Measurements from ENCODE around the gene CCDC124. TPM values are rescaled to one million over a fixed set of nuclear protein-coding genes. Genes with fewer than 3 reads are reported as not detected.
"Not testable (repeated sequence)": the region's sequence is repeated elsewhere in the genome, so short reads cannot be mapped to it uniquely, and the experiment has no call there.

The CCDC124 gene
- polyA plus RNA-seq, 3 donors, result 29.7 to 66.3 (median 29.7) TPM

DNA sequence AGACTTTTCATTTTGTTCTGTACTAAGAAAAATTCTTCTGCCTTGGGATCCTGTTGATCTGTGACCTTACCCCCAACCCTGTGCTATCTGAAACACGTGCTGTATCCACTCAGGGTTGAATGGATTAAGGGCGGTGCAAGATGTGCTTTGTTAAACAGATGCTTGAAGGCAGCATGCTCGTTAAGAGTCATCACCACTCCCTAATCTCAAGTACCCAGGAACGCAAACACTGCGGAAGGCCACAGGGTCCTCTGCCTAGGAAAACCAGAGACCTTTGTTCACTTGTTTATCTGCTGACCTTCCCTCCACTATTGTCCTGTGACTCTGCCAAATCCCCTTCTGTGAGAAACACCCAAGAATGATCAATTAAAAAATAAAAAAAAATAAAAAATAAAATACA, 13.7 kb upstream of the CCDC124 start:
- H3K27me3 ChIP-seq (ENCODE audit: control insufficient read depth in 2 of 2, insufficient read depth in 2 of 2, low read length in 2 of 2); H3K36me3 Mint-ChIP-seq; H3K27ac ChIP-seq (ENCODE audit: low read depth in 1 of 2, low read length in 2 of 2); H3K9me3 ChIP-seq (replicated peaks in 1 of 2; ENCODE audit: control insufficient read depth in 1 of 2, insufficient read depth in 1 of 2, low read length in 2 of 2); H3K4me1 Mint-ChIP-seq; H3K79me2 ChIP-seq (ENCODE audit: insufficient read depth, low read length); H3K27me3 Mint-ChIP-seq (ENCODE audit: low read depth in 3 of 3); H3K36me3 ChIP-seq (replicated peaks in 1 of 2; ENCODE audit: control insufficient read depth in 1 of 2, insufficient read depth in 2 of 2, low read length in 2 of 2); H3K4me3 Mint-ChIP-seq; H2AFZ ChIP-seq (ENCODE audit: insufficient read depth, low read depth, low read length, poor library complexity, severe bottlenecking); DNase-seq; H3K9ac ChIP-seq (ENCODE audit: insufficient read depth, low read length, poor library complexity, severe bottlenecking); H3K4me3 ChIP-seq (replicated peaks in 1 of 3; ENCODE audit: low read depth in 2 of 3, low read length in 3 of 3); H3K4me2 ChIP-seq (replicated peaks; ENCODE audit: extremely low read depth, low read length, poor library complexity, severe bottlenecking); H3K27ac Mint-ChIP-seq; intact Hi-C loops (cut with micrococcal nuclease); H3K4me1 ChIP-seq (ENCODE audit: control insufficient read depth in 1 of 2, insufficient read depth in 2 of 2, low read length in 2 of 2); H4K20me1 ChIP-seq (ENCODE audit: insufficient read depth, low read length): not testable (repeated sequence)
- H3K9me3 Mint-ChIP-seq, result peaks cover 0 to 26% (median 16%) of the 10 kb centered on the region in 7 donors
- WGBS (ENCODE audit: insufficient coverage), result no CpG with 5 or more reads among the region's 5 CpGs

DNA sequence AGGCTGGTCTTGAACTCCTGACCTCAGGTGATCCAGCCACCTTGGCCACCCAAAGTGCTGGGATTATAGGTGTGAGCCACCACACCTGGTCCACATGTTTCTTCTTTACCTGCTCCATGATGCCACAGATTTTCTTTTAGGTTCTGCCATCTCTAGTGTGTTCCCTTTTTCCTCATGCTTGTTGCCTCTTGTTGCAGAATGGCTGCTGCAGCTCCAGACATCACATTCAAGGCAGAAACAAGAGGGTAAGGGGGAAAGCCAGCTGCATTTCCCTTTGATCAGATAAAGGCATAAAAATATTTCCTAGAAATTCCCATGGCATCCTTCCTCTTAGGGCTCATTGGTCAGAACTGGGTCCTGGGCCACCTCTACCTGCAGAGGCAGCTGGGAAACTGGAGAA, 12.3 kb upstream of the CCDC124 start:
- H3K27ac Mint-ChIP-seq, result no peak overlapping the region
- Histone ChIP-seq H3K4me1 (ENCODE audit: control insufficient read depth in 1 of 2, insufficient read depth in 2 of 2, low read length in 2 of 2) (no peaks in the 10 kb centered on the region), H3K27ac (ENCODE audit: low read depth in 1 of 2, low read length in 2 of 2) (no peak overlapping the region), H3K4me3 (replicated peaks in 1 of 3; ENCODE audit: low read depth in 2 of 3, low read length in 3 of 3) (no peak overlapping the region), H4K20me1 (ENCODE audit: insufficient read depth, low read length) (no peaks in the 10 kb centered on the region), H3K36me3 (replicated peaks in 1 of 2; ENCODE audit: control insufficient read depth in 1 of 2, insufficient read depth in 2 of 2, low read length in 2 of 2) (no peaks in the 10 kb centered on the region), H2AFZ (ENCODE audit: insufficient read depth, low read depth, low read length, poor library complexity, severe bottlenecking) (no peak overlapping the region), H3K9me3 (replicated peaks in 1 of 2; ENCODE audit: control insufficient read depth in 1 of 2, insufficient read depth in 1 of 2, low read length in 2 of 2) (no peaks in the 10 kb centered on the region), H3K27me3 (ENCODE audit: control insufficient read depth in 2 of 2, insufficient read depth in 2 of 2, low read length in 2 of 2) (peaks cover 0 to 2% of the 10 kb centered on the region in 2 donors), H3K4me2 (replicated peaks; ENCODE audit: extremely low read depth, low read length, poor library complexity, severe bottlenecking) (no peak overlapping the region), H3K79me2 (ENCODE audit: insufficient read depth, low read length) (no peaks in the 10 kb centered on the region), H3K9ac (ENCODE audit: insufficient read depth, low read length, poor library complexity, severe bottlenecking) (no peak overlapping the region)
- TF ChIP-seq, protein P1, sequence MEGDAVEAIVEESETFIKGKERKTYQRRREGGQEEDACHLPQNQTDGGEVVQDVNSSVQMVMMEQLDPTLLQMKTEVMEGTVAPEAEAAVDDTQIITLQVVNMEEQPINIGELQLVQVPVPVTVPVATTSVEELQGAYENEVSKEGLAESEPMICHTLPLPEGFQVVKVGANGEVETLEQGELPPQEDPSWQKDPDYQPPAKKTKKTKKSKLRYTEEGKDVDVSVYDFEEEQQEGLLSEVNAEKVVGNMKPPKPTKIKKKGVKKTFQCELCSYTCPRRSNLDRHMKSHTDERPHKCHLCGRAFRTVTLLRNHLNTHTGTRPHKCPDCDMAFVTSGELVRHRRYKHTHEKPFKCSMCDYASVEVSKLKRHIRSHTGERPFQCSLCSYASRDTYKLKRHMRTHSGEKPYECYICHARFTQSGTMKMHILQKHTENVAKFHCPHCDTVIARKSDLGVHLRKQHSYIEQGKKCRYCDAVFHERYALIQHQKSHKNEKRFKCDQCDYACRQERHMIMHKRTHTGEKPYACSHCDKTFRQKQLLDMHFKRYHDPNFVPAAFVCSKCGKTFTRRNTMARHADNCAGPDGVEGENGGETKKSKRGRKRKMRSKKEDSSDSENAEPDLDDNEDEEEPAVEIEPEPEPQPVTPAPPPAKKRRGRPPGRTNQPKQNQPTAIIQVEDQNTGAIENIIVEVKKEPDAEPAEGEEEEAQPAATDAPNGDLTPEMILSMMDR (IDR thresholded peaks at IDR 0.05), result no peak
- H3K9me3 Mint-ChIP-seq, result peaks cover 0 to 16% (median 8%) of the 10 kb centered on the region in 7 donors
- DNase-seq, result no peak
- H3K36me3 Mint-ChIP-seq, result no peaks in the 10 kb centered on the region
- H3K4me1 Mint-ChIP-seq, result no peaks in the 10 kb centered on the region
- intact Hi-C loops (cut with micrococcal nuclease), result no loop called here
- peaks cover 1 to 8% (median 3%) of the 10 kb centered on the region in 3 donors for H3K27me3 Mint-ChIP-seq (ENCODE audit: low read depth in 3 of 3)
- H3K4me3 Mint-ChIP-seq, result peak overlapping the region in 1 of 2 donors; percentile 19

All from CD14-positive monocyte (primary cell).